Brain microvascular endothelial cell (primary cell): Measurements from ENCODE around the gene HLA-DMB.

Experiments
- DNase-seq: peaks from one replicate; pipeline ENCODE4 v3.0.0-alpha.2; 2020
- H3K27ac ChIP-seq: fragments of 250-450 bp; sonication (Bioruptor Pico); 2 replicates; pipeline ENCODE4 v1.5.1; 2020; ENCODE audit warnings: mild to moderate bottlenecking, moderate library complexity
- H3K27me3 ChIP-seq: fragments of 250-450 bp; sonication (Bioruptor Pico); replicated peaks from 2 replicates; pipeline ENCODE4 v1.5.1; 2020; ENCODE audit warnings: mild to moderate bottlenecking
- H3K36me3 ChIP-seq: fragments of 250-450 bp; sonication (Bioruptor Pico); replicated peaks from 2 replicates; pipeline ENCODE4 v1.5.1; 2020; ENCODE audit warnings: mild to moderate bottlenecking
- H3K4me3 ChIP-seq: 2 replicates; pipeline ENCODE4 v1.5.1; 2011; ENCODE audit warnings: low read depth, mild to moderate bottlenecking, control low read depth, low read length, moderate library complexity
- CTCF ChIP-seq: IDR thresholded peaks from 2 replicates; pipeline ENCODE4 v1.5.1; 2011; ENCODE audit warnings: low read depth, mild to moderate bottlenecking, moderate library complexity, low read length, control low read depth, inconsistent platforms; ENCODE audit errors: missing control alignments
- in situ Hi-C: cut with HindIII; loops from 2 replicates; pipeline ENCODE4 v1.10.0; 2017; ENCODE audit warnings: low sequenced_read_pairs, low pct_ligation_motif_present

The HLA-DMB gene

DNA sequence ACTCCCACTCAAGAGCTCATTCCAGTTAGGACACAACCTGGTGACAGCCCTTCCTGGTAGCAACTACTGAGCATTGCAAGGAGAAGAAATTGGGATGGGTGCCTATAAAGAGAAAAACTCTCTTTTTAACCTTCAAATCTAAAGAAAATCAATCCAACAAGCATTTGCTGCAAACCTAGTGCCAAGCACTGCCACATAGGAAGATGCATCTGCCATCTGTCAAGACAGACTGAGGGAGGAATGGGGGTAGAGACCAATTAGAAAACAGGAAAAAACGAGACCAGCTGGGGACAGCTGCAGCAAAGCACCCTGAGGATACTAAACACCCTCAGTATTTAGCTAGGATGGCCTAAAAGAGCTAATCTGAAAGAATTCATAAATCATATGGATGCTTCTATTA, 27.9 kb downstream of the HLA-DMB start:
- TF ChIP-seq CTCF: no peak
- H3K36me3 ChIP-seq: no peaks in the 10 kb centered on the region
- no peak for DNase-seq
- no peak overlapping the region for H3K27ac ChIP-seq
- in situ Hi-C loops: no loop called here
- H3K27me3 ChIP-seq: peaks cover under 1% of the 10 kb centered on the region
- no peak overlapping the region for H3K4me3 ChIP-seq

- H3K4me3 ChIP-seq: no peak overlapping the region
- in situ Hi-C loops: no loop called here
- no peak for TF ChIP-seq CTCF
- H3K27me3 ChIP-seq: no peaks in the 10 kb centered on the region
- DNase-seq: no peak
- no peaks in the 10 kb centered on the region for H3K36me3 ChIP-seq
- H3K27ac ChIP-seq: no peak overlapping the region
Measured at GRCh38 chr6:32908897-32909296, 31.9 kb downstream of the HLA-DMB start.

DNA sequence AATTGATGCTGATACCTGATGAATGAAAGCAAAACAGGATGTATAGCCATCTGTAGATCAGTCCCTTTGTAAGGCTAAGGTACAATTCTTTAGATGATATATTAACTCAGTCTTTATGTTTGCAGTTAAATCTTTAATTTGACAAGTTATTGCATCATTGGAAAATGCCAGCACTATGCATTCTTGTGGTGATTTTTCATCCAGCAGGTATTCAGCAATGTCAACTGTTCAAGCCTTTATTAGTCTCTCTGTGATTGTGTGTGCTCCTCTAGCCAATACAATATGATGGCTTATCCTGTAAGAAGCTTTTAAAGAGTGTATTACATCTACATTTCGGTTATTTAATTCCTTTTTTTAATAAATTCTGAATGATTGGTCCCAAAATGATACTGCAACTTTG, 34.3 kb downstream of the HLA-DMB start:
- peak; percentile 38 for DNase-seq
- TF ChIP-seq CTCF: no peak
- Histone ChIP-seq H3K27ac (no peak overlapping the region), H3K36me3 (no peaks in the 10 kb centered on the region), H3K4me3 (no peak overlapping the region), H3K27me3 (no peaks in the 10 kb centered on the region)
- in situ Hi-C loops: no loop called here

DNA sequence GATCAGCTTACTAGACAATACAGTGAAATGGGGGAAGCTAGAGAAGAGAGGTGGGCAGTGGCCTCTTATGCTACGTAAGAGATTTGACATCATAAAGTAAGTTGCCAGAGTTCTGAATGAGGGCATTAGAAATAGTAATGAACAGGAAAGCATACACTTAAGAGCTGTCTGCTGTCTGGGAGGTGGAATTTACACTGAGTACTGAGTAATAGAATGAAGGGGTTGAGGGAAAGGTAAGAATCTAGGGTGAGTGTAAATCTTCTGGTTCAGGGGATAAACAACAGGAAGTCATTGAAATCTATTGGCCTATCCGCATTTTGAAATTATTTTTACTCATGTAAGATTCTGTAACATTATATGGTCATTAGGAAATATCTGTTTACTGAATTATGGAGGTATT, 35.8 kb downstream of the HLA-DMB start:
- H3K27me3 ChIP-seq: no peaks in the 10 kb centered on the region
- in situ Hi-C loops: no loop called here
- no peak for DNase-seq
- H3K36me3 ChIP-seq: no peaks in the 10 kb centered on the region
- TF ChIP-seq CTCF: no peak
- H3K27ac ChIP-seq: no peak overlapping the region
- H3K4me3 ChIP-seq: no peak overlapping the region

GRCh38 chr6:32903952-32904351, 36.9 kb downstream of the HLA-DMB start:
- H3K36me3 ChIP-seq: no peaks in the 10 kb centered on the region
- no peak for TF ChIP-seq CTCF
- no peak overlapping the region for H3K4me3 ChIP-seq
- no peaks in the 10 kb centered on the region for H3K27me3 ChIP-seq
- no peak for DNase-seq
- in situ Hi-C loops: no loop called here
- H3K27ac ChIP-seq: no peak overlapping the region

DNA sequence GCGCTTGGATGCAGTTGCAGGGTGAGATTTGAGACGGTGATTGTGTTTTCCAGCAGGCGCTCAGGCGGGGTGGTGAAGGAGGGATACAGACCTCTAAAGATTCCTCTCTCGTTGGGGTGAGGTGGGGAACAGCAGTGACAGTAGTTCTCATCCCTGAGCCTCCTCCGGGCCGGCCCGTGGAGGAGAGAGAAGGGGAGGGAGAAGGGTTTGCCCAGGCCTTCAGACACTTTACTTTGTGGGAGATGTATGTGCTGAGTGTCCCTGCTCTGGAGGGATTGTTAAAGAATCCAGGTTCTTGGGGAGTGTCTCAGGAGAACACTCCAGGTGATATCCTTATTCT, 45.9 kb downstream of the HLA-DMB start:
- Histone ChIP-seq H3K4me3 (peak overlapping the region; percentile 79), H3K27me3 (no peaks in the 10 kb centered on the region), H3K36me3 (no peaks in the 10 kb centered on the region), H3K27ac (no peak overlapping the region)
- no peak for DNase-seq
- in situ Hi-C loops: no loop called here
- no peak for TF ChIP-seq CTCF
